ENCODE data around the gene TFB1M. TPM values are rescaled to one million over a fixed set of nuclear protein-coding genes. Genes with fewer than 3 reads are reported as not detected.

The TFB1M gene
- total RNA-seq, 1 donor, result 18.8 TPM

DNA sequence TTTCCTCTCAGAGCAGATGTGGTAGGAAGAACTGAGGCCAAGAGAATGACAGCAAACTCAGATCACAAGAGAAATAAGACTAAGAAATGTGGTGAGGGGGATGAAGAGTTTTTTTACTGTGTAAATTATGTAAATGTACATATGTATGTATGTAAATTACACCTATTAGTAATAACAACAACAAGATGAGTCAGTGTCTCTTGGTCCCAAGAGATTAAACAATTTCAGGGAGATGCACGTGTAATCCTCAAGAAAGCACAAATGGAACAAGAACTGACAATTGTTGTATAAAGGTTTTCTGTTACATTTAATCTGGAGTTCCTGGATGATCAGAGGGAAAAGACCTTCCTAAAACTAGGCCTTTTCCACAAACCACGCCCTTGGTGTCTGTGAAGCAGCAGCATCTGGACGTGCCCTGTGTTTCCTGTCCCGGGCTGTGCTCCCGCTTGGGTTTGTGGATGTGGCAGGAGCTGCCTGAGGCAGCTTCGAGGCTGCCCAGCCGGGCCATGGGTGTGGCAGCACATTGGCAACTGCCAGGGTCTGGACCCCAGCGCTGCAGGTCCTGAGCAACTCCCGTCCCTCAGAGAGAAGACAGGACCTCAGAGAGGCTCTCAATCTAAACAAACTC lies 49.5 kb downstream of the TFB1M start:
- Histone ChIP-seq H3K27ac (ENCODE audit: low read depth, low read length) (peak overlapping the region; percentile 36), H4K20me1 (ENCODE audit: insufficient read depth, low read length) (no peaks in the 10 kb centered on the region), H3K79me2 (ENCODE audit: insufficient read depth, low read length) (no peaks in the 10 kb centered on the region), H3K9me3 (ENCODE audit: low read depth, low read length) (no peaks in the 10 kb centered on the region), H3K4me2 (ENCODE audit: insufficient read depth, low read length) (peak overlapping the region; percentile 17), H2AFZ (ENCODE audit: low read length) (peak overlapping the region; percentile 70), H3K4me3 (ENCODE audit: insufficient read depth, low read length) (peak overlapping the region; percentile 14), H3K36me3 (ENCODE audit: insufficient read depth, low read length) (peaks cover 9% of the 10 kb centered on the region), H3K27me3 (ENCODE audit: insufficient read depth, low read length) (no peaks in the 10 kb centered on the region), H3K4me1 (ENCODE audit: insufficient read depth, low read length) (peaks cover 14% of the 10 kb centered on the region)
- DNase-seq (ENCODE audit: insufficient read length, low spot score, missing footprints), result no peak
- TF ChIP-seq, protein P1, sequence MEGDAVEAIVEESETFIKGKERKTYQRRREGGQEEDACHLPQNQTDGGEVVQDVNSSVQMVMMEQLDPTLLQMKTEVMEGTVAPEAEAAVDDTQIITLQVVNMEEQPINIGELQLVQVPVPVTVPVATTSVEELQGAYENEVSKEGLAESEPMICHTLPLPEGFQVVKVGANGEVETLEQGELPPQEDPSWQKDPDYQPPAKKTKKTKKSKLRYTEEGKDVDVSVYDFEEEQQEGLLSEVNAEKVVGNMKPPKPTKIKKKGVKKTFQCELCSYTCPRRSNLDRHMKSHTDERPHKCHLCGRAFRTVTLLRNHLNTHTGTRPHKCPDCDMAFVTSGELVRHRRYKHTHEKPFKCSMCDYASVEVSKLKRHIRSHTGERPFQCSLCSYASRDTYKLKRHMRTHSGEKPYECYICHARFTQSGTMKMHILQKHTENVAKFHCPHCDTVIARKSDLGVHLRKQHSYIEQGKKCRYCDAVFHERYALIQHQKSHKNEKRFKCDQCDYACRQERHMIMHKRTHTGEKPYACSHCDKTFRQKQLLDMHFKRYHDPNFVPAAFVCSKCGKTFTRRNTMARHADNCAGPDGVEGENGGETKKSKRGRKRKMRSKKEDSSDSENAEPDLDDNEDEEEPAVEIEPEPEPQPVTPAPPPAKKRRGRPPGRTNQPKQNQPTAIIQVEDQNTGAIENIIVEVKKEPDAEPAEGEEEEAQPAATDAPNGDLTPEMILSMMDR (IDR thresholded peaks at IDR 0.05; ENCODE audit: extremely low read depth, low read depth, low read length), result no peak

DNA sequence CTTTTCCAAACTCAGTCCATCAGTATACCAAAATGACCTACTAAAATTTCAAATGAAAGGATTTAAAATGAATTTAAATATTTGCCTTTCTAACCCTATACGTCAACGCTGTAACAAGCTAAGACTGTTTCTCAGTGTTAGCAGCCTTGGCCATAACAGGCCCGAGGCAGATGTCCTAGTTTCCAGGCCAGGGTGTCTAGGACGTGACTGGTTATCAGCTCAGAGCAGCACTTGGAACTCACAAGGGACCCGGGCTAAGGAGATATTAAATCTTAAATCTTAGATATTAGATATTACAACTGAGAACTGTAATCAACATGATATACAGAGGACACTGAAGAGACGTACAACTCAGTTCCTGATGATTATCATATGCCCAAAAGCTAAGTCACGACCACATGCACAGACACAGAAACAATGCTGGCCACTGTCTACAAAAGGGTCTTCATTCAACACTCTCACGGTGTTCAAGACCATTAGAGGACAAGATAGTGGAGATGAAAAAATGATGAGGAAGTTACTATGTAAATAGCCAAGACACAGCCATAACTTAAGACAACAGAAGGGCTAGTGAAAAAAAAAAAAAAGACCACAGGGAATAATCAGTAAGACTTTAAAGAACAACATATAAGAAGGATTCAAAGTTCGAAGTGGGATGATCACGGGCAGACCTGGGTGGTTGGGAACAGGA lies 50.8 kb downstream of the TFB1M start, which contains the start of gene CLDN20:
CLDN20 (plus strand) TSS at position 641 of the 691 bp plus-strand sequence. CDS start 11,707 bp downstream, outside the sequence.
- DNase-seq (ENCODE audit: insufficient read length, low spot score, missing footprints), result no peak
- no peaks in the 10 kb centered on the region for H3K27me3 ChIP-seq (ENCODE audit: insufficient read depth, low read length)
- H3K79me2 ChIP-seq (ENCODE audit: insufficient read depth, low read length), result no peaks in the 10 kb centered on the region
- H3K9me3 ChIP-seq (ENCODE audit: low read depth, low read length), result no peaks in the 10 kb centered on the region
- no peaks in the 10 kb centered on the region for H4K20me1 ChIP-seq (ENCODE audit: insufficient read depth, low read length)
- H3K4me2 ChIP-seq (ENCODE audit: insufficient read depth, low read length), result peak within 1 kb of the TSS; percentile 17
- peaks cover 16% of the 10 kb centered on the region for H3K36me3 ChIP-seq (ENCODE audit: insufficient read depth, low read length)
- TF ChIP-seq, protein P1 (IDR thresholded peaks at IDR 0.05; ENCODE audit: extremely low read depth, low read depth, low read length), result no peak
- peaks cover 14% of the 10 kb centered on the region for H3K4me1 ChIP-seq (ENCODE audit: insufficient read depth, low read length)
- H3K27ac ChIP-seq (ENCODE audit: low read depth, low read length), result no peak within 1 kb of the TSS
- no peak within 1 kb of the TSS for H3K4me3 ChIP-seq (ENCODE audit: insufficient read depth, low read length)
- peak within 1 kb of the TSS; percentile 70 for H2AFZ ChIP-seq (ENCODE audit: low read length)

DNA sequence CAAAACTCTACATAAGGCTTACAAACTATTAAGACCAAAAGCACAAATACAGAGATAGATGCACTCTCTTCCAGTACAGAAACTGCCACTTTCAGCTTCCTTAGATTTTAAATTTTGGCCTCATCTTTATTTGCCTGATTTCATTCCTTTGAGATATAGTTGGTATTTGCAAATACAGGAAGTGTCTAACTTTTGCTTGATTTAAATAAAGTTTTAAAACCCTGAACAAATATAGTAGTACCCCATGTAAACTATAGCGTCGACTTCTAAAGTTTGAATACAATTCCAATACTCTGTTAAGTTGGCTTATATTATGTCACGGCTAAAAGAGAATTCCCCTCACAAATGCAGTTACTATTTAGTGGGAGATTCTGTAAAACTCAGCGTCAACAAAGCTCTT lies 51.6 kb downstream of the TFB1M start:
- no peaks in the 10 kb centered on the region for H4K20me1 ChIP-seq (ENCODE audit: insufficient read depth, low read length)
- H3K9me3 ChIP-seq (ENCODE audit: low read depth, low read length), result no peaks in the 10 kb centered on the region
- H3K4me1 ChIP-seq (ENCODE audit: insufficient read depth, low read length), result peaks cover 14% of the 10 kb centered on the region
- TF ChIP-seq, protein P1 (IDR thresholded peaks at IDR 0.05; ENCODE audit: extremely low read depth, low read depth, low read length), result no peak
- no peak overlapping the region for H3K27ac ChIP-seq (ENCODE audit: low read depth, low read length)
- DNase-seq (ENCODE audit: insufficient read length, low spot score, missing footprints), result no peak
- no peak overlapping the region for H3K4me3 ChIP-seq (ENCODE audit: insufficient read depth, low read length)
- peaks cover 24% of the 10 kb centered on the region for H3K36me3 ChIP-seq (ENCODE audit: insufficient read depth, low read length)
- H2AFZ ChIP-seq (ENCODE audit: low read length), result no peak overlapping the region
- H3K79me2 ChIP-seq (ENCODE audit: insufficient read depth, low read length), result no peaks in the 10 kb centered on the region
- no peaks in the 10 kb centered on the region for H3K27me3 ChIP-seq (ENCODE audit: insufficient read depth, low read length)
- no peak overlapping the region for H3K4me2 ChIP-seq (ENCODE audit: insufficient read depth, low read length)
